Muscle of leg (tissue), 11 donors: Measurements from ENCODE around the gene PEAK1. TPM values are rescaled to one million over a fixed set of nuclear protein-coding genes. Genes with fewer than 3 reads are reported as not detected.

Experiments
- DNase-seq: peaks from one replicate; pipeline ENCODE4 v3.0.0; 2013
- H3K27ac ChIP-seq: one replicate; pipeline ENCODE4 v1.5.1; 2013; ENCODE audit warnings: mild to moderate bottlenecking, low read length, control low read depth
- H3K27me3 ChIP-seq: one replicate; pipeline ENCODE4 v1.6.1; 2013; ENCODE audit warnings: low read length; ENCODE audit not compliant: control insufficient read depth, insufficient read depth
- H3K36me3 ChIP-seq: one replicate; pipeline ENCODE4 v1.6.1; 2013; ENCODE audit warnings: low read length; ENCODE audit not compliant: control insufficient read depth, insufficient read depth
- H3K4me1 ChIP-seq: one replicate; pipeline ENCODE4 v1.6.1; 2013; ENCODE audit warnings: low read length; ENCODE audit not compliant: control insufficient read depth, insufficient read depth
- H3K4me3 ChIP-seq: one replicate; pipeline ENCODE4 v1.5.1; 2013; ENCODE audit warnings: low read length, control low read depth
- H3K9me3 ChIP-seq: replicated peaks from 2 replicates; pipeline ENCODE4 v1.6.1; 2013; ENCODE audit warnings: low read depth, low read length; ENCODE audit not compliant: control insufficient read depth
- WGBS: methylation state at CpG from one replicate; pipeline ENCODE4 v1.1.5; 2013; ENCODE audit warnings: missing lambda C conversion rate; ENCODE audit not compliant: insufficient coverage; 5-methylcytosine and 5-hydroxymethylcytosine counted together
- polyA plus RNA-seq, 8 donors: library from polyadenylated mRNA; unstranded; fragments of 120-200 nt; gene quantifications; one replicate each; pipeline versions ENCODE4 v1.2.1 to v1.2.3, GENCODE V29; 2013; ENCODE audit warnings: inconsistent platforms in 1 of 8, low replicate concordance in 1 of 8; ENCODE audit not compliant: insufficient read length in 8 of 8, insufficient read depth in 1 of 8
- total RNA-seq: library from RNA; stranded (reverse); fragments of 120-200 nt; gene quantifications from one replicate; pipeline ENCODE4 v1.2.4, GENCODE V29; 2013

Gene PEAK1
- total and polyA plus RNA-seq, 9 donors: 19.9 to 43.7 (median 35.1) TPM

DNA sequence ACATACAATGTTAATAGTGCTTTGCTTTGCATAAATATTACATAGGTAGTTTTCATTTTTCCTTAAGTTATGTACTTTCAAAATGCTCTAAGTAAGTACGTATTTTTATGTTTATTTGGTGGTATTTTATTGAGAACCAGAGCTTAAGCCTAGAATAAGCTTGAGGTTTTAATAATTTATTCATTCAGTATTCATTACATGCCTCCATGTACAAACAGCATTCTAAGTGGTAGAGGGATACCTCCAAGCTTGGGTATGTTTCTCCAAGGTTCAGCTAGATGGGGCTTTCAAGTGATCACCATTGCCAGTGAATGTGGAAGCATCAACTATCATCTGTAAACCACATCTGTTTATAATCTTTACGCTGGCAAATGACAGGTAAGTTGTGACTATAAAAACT, 52.3 kb downstream of the PEAK1 start:
- WGBS: no CpG with 5 or more reads among the region's 2 CpGs
- Histone ChIP-seq H3K27me3 (no peaks in the 10 kb centered on the region), H3K9me3 (no peaks in the 10 kb centered on the region), H3K36me3 (peaks cover 9% of the 10 kb centered on the region), H3K4me3 (no peak overlapping the region), H3K4me1 (no peaks in the 10 kb centered on the region), H3K27ac (no peak overlapping the region)
- DNase-seq: no peak

DNA sequence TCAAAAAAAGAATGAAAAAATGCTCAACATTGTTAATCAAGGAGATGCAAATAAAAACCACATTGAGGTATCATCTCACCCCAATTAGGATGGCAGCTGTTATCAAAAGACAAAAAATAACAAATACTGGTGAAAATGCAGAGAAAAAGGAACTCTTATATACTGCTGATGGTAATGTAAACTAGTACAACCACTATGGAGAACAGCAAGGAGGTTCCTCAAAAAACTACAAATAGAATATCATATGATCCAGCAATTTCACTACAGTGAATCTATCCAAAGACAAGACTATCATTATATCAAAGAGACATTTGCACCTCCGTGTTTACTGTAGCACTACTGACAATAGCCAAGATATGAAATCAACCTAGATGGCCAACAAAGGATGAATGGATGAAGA, 58.4 kb downstream of the PEAK1 start:
- no peak for DNase-seq
- no CpG with 5 or more reads among the region's 1 CpG for WGBS
- no peaks in the 10 kb centered on the region for H3K27me3 ChIP-seq
- H3K4me3 ChIP-seq: no peak overlapping the region
- peaks cover 13% of the 10 kb centered on the region for H3K36me3 ChIP-seq
- H3K4me1 ChIP-seq: no peaks in the 10 kb centered on the region
- no peaks in the 10 kb centered on the region for H3K9me3 ChIP-seq
- no peak overlapping the region for H3K27ac ChIP-seq

DNA sequence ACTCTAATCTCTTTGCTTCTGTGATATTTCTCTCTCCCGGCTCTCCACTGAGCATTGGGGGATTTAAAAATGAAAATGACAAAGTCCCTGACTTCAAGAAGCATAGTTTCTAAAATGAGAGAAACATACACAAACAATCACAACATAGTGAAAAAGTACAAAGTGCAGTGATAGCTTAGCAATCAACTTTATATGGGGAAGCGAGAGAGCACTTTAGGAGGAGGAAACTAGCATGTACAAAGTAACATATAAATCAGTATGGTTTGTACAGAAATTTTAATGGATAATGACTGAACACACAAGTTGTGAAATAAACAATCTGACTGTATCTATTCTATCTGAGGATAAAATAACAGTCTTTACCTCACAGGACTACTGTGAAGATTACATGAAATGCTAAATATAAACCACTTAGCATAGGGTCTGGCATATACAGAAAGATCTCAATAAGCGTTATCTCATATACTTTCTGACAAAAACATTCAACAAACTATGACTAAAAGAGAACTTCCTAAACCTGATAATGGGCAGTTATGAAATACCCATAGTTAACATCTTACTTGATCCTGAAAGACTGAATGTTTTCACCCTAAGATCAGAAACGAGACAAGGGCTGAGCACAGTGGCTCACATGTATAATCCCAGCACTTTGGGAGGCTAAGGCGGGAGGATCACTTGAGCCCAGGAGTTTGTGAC, 61.2 kb downstream of the PEAK1 start:
- H3K36me3 ChIP-seq: peaks cover 12% of the 10 kb centered on the region
- no peaks in the 10 kb centered on the region for H3K27me3 ChIP-seq
- H3K4me1 ChIP-seq: no peaks in the 10 kb centered on the region
- no peak for DNase-seq
- H3K27ac ChIP-seq: no peak overlapping the region
- no peaks in the 10 kb centered on the region for H3K9me3 ChIP-seq
- 78% methylated on average over 1 of the region's 5 CpGs for WGBS
- no peak overlapping the region for H3K4me3 ChIP-seq

DNA sequence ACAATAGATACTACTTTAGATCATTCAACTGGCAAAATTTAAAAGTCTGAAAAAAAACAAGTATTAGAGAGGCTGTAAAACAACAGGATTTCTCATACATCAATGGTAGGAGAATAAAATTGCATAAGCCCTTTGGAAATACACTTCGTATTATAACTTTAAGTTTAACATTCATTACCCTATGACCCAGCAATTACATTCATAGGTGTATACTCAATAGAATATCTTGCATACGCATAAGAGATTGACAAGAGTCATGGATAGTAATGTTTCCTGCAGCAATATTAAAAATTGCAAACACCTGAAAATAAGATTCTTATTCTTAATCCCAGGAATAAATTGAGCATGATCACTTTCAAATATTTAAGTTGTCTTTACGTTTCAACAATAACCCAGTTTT, 63.6 kb downstream of the PEAK1 start:
- WGBS: no CpG with 5 or more reads among the region's 3 CpGs
- Histone ChIP-seq H3K27me3 (no peaks in the 10 kb centered on the region), H3K9me3 (no peaks in the 10 kb centered on the region), H3K27ac (no peak overlapping the region), H3K36me3 (peaks cover 6% of the 10 kb centered on the region), H3K4me3 (no peak overlapping the region), H3K4me1 (peaks cover 12% of the 10 kb centered on the region)
- DNase-seq: no peak

DNA sequence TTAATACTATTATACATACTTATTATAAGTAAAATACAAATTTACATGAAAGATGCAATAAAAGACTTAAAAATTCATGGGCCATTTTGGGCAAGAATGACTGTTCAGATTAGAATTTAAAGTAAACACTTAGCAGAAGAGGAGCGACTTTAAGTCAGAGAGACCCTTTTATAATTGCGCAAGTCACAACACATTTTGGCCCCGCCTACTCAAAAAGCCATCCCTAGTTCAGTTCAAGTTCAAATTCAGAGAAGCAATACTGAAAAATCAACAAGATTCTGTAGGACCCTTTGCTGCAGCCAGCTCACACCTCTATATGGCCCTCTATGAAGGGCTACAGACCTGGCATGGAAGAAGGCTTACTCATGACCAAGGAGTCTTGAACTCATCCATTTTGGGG, 64.6 kb downstream of the PEAK1 start:
- WGBS: 100% methylated on average over 3 of the region's 3 CpGs
- DNase-seq: no peak

DNA sequence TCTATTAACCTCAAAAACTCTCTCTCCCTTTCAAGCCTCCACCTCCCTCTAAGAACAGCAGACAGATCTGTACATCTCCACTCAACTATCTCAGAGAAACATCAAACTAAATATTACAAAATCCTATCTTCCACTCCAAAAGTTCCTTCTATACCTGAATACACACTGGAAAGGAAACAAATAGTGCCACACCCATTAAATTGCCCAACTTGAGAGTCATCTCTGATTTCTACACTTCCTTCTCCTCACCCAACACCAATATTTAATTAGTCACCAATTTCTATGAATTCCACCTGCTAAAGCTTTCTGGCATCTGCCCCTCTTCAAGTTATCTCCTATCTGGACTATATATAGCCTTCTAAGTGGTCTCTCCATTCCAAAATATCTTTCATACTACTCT, 65.8 kb downstream of the PEAK1 start:
- no peaks in the 10 kb centered on the region for H3K27me3 ChIP-seq
- H3K36me3 ChIP-seq: peaks cover 4% of the 10 kb centered on the region
- no peak overlapping the region for H3K4me3 ChIP-seq
- H3K4me1 ChIP-seq: peaks cover 12% of the 10 kb centered on the region
- no peaks in the 10 kb centered on the region for H3K9me3 ChIP-seq
- no peak overlapping the region for H3K27ac ChIP-seq
- no peak for DNase-seq

More for the DNA sequence above, 64.6 kb downstream of the PEAK1 start:
- Histone ChIP-seq H3K27me3 (no peaks in the 10 kb centered on the region), H3K4me1 (peaks cover 12% of the 10 kb centered on the region), H3K9me3 (no peaks in the 10 kb centered on the region), H3K4me3 (no peak overlapping the region), H3K27ac (no peak overlapping the region), H3K36me3 (peaks cover 4% of the 10 kb centered on the region)

DNA sequence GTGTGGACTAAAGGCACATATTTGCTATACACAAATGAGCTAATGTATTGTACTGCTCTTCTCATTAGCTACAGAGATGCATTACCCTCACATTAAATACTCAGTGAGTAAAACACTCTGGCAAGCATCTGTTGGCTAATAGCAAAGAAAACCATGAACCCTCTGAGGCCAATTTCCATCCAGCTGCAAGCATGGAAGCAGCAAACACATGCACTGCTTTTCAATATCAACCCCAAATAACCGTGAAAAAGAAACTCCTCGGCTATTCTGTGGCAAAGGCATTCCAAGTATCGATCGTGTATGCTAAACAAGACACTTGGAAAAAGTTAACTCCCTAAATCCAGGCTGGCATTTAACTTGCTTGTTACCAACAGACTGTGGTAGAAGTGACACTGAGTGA, 67.0 kb downstream of the PEAK1 start:
- DNase-seq: peak; percentile 91
- no CpG with 5 or more reads among the region's 4 CpGs for WGBS
- H3K4me1 ChIP-seq: peaks cover 12% of the 10 kb centered on the region
- H3K9me3 ChIP-seq: no peaks in the 10 kb centered on the region
- H3K27me3 ChIP-seq: no peaks in the 10 kb centered on the region
- H3K27ac ChIP-seq: peak overlapping the region; percentile 23
- peaks cover 4% of the 10 kb centered on the region for H3K36me3 ChIP-seq
- H3K4me3 ChIP-seq: no peak overlapping the region

DNA sequence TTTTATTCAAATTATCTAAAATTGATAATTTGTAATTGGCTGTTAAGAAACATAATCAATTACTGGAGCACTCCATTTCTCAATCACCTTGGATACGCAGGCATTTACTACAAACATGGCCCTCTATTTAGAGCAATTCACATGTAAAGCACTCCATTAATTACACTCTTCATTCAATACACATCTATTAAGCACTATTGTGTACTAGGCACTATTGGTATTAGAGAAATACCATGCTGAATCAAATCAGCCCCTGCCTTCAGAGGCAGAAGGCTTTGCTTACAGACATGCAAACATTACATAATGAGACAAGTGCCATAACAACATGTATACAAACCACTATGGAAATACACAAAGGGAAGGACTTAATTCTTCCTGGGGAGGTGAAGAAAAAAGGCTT, 69.1 kb downstream of the PEAK1 start:
- no peak for DNase-seq
- peaks cover 2% of the 10 kb centered on the region for H3K36me3 ChIP-seq
- WGBS: no CpG with 5 or more reads among the region's 1 CpG
- H3K27me3 ChIP-seq: no peaks in the 10 kb centered on the region
- no peaks in the 10 kb centered on the region for H3K9me3 ChIP-seq
- H3K4me3 ChIP-seq: no peak overlapping the region
- H3K27ac ChIP-seq: no peak overlapping the region
- H3K4me1 ChIP-seq: peaks cover 12% of the 10 kb centered on the region

DNA sequence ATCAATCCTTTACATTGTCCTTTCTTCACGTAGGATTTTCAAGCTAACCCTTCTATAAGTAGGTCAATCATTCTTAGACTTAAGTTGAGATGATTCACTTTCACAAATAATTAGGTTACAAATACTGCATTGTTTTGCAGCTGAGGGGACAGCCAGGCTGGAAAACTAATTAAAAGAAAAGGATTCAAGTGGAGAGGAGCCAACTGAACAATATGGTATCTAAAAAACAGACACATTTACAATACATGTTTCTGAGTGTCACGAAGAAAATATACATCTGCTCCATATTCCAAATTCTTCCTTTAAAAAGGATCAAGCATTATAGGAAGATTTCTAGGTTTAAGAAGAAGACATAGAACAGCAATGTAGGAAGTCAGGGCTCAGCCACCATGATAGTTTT, 70.2 kb downstream of the PEAK1 start:
- WGBS: no CpG with 5 or more reads among the region's 2 CpGs
- no peak overlapping the region for H3K4me3 ChIP-seq
- H3K9me3 ChIP-seq: no peaks in the 10 kb centered on the region
- H3K4me1 ChIP-seq: peaks cover 12% of the 10 kb centered on the region
- no peaks in the 10 kb centered on the region for H3K27me3 ChIP-seq
- DNase-seq: no peak
- H3K36me3 ChIP-seq: no peaks in the 10 kb centered on the region
- no peak overlapping the region for H3K27ac ChIP-seq

DNA sequence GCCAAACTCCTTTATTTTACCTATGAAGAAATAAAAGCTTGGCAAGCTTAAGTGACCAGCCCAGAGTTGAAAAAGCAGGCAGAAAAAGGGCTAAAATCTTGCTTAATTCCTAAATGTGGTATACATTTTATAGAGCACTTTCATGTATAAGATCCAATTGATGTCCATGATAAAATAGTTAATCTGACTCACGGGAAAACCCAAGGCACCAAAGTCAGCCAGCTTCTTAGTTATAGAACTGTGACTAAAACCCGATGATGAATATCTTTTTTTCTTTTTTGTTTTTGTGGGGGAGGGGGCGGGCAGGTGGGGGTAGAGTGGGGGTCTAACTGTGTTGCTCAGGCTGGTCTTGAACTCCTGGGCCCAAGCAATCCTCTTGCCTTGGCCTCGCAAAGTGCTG, 71.4 kb downstream of the PEAK1 start:
- no peak for DNase-seq
- H3K9me3 ChIP-seq: no peaks in the 10 kb centered on the region
- H3K4me1 ChIP-seq: peaks cover 12% of the 10 kb centered on the region
- no CpG with 5 or more reads among the region's 4 CpGs for WGBS
- no peaks in the 10 kb centered on the region for H3K27me3 ChIP-seq
- H3K27ac ChIP-seq: no peak overlapping the region
- H3K4me3 ChIP-seq: no peak overlapping the region
- no peaks in the 10 kb centered on the region for H3K36me3 ChIP-seq

DNA sequence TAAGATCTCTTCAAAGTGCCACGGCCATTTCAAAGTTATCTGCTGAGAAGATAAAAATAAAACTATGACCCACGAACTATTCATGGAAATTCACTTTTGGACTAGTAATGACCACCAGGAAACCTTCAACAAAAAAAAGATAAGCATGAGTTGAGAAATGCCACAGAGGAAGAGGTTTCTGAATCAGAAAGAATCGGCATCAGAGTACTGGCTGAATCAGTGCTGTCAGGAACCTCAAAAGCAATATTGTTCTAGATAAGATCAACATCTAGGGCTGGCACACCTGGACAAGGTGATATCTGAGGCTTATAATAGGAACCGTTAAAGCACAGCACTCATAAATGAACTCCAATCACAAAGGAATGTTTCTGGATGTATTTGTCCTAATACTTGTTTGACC, 72.7 kb downstream of the PEAK1 start:
- H3K4me3 ChIP-seq: no peak overlapping the region
- H3K9me3 ChIP-seq: no peaks in the 10 kb centered on the region
- DNase-seq: no peak
- no peak overlapping the region for H3K27ac ChIP-seq
- peaks cover 7% of the 10 kb centered on the region for H3K4me1 ChIP-seq
- H3K36me3 ChIP-seq: no peaks in the 10 kb centered on the region
- WGBS: 40% methylated on average over 1 of the region's 4 CpGs
- no peaks in the 10 kb centered on the region for H3K27me3 ChIP-seq
